Type B pancreatic cell (in vitro differentiated cells): ENCODE data around the gene AP1S3. TPM values are rescaled to one million over a fixed set of nuclear protein-coding genes. Genes with fewer than 3 reads are reported as not detected.
"Not testable (repeated sequence)": the region's sequence is repeated elsewhere in the genome, so short reads cannot be mapped to it uniquely, and the experiment has no call there.

Source experiments
- DNase-seq: peaks from one replicate; pipeline ENCODE4 v3.0.0; 2021; ENCODE audit warnings: mixed read lengths; ENCODE audit not compliant: unreplicated experiment; ENCODE audit errors: extremely low spot score
- H3K27ac Mint-ChIP-seq: 2 replicates; pipeline ENCODE4 v1.8.0; 2021; ENCODE audit warnings: mild to moderate bottlenecking, mixed read lengths
- H3K27me3 Mint-ChIP-seq: 2 replicates; pipeline ENCODE4 v1.8.0; 2021; ENCODE audit warnings: mixed read lengths
- H3K36me3 Mint-ChIP-seq: 2 replicates; pipeline ENCODE4 v1.8.0; 2021; ENCODE audit warnings: mixed read lengths
- H3K4me1 Mint-ChIP-seq: one replicate; pipeline ENCODE4 v1.8.0; 2021; ENCODE audit warnings: mixed read lengths; ENCODE audit not compliant: unreplicated experiment
- H3K4me3 Mint-ChIP-seq: 2 replicates; pipeline ENCODE4 v1.8.0; 2021; ENCODE audit warnings: mild to moderate bottlenecking, mixed read lengths
- H3K9me3 Mint-ChIP-seq: 2 replicates; pipeline ENCODE4 v1.8.0; 2021; ENCODE audit warnings: mixed read lengths
- CTCF ChIP-seq: fragments of 200-600 bp; sonication (generic); conservative IDR thresholded peaks from 2 replicates; pipeline ENCODE4 v1.5.0; 2021; ENCODE audit warnings: antibody characterized with exemption, mild to moderate bottlenecking
- total RNA-seq: library from RNA; stranded (reverse); gene quantifications from 2 replicates; pipeline ENCODE4 v1.2.1, GENCODE V29; 2021; ENCODE audit warnings: low replicate concordance

Gene AP1S3
- total RNA-seq, 1 donor from 2014 or later, result 7.8 TPM

GRCh38 chr2:223880796-223881195 is 43.4 kb upstream of the AP1S3 start:
- H3K36me3 Mint-ChIP-seq, result peaks cover 40% of the 10 kb centered on the region
- TF ChIP-seq CTCF, result no peak
- no peak for DNase-seq
- H3K27ac Mint-ChIP-seq, result no peak overlapping the region
- no peak overlapping the region for H3K4me3 Mint-ChIP-seq
- H3K9me3 Mint-ChIP-seq, result no peaks in the 10 kb centered on the region
- H3K4me1 Mint-ChIP-seq, result no peaks in the 10 kb centered on the region
- no peaks in the 10 kb centered on the region for H3K27me3 Mint-ChIP-seq

DNA sequence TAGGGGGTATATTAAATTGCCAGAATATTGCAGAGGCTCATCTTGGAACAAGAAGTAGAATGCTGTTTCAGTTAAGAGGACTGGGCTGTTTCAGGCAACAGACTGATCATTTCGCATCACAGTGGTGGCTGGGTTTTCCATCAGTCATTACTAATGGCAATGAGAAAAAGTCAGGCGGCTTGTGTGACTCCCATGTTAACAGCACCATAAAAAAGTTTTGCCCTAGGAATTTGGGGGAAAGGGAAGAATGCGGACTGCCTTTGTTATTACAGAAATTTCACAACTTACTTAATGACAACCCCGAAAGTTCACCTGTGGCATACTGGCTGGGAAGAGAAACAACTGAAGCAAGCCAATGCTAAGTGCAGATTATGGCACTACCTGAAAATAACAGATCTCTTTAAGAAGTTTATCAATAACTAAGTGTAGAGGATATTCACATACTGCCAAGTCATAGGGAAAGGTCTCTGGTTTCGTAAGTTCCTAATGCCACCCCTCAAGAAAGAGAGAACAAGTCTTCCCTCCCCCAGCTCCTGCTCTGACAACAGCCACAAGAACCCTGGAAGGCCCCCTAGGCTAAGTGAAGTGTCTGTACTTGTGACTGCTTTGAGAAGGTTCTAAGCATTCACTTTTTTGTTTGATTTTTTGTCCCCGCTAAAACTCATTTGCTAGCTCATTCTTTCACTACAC is 40.5 kb upstream of the AP1S3 start:
- Mint-ChIP-seq H3K27ac (no peak overlapping the region), H3K4me3 (no peak overlapping the region), H3K36me3 (peaks cover 37% of the 10 kb centered on the region), H3K27me3 (no peaks in the 10 kb centered on the region), H3K9me3 (no peaks in the 10 kb centered on the region), H3K4me1 (no peaks in the 10 kb centered on the region)
- no peak for TF ChIP-seq CTCF
- no peak for DNase-seq

GRCh38 chr2:223873672-223874071 is 36.3 kb upstream of the AP1S3 start:
- TF ChIP-seq CTCF, result no peak
- peaks cover 32% of the 10 kb centered on the region for H3K36me3 Mint-ChIP-seq
- no peak for DNase-seq
- no peak overlapping the region for H3K27ac Mint-ChIP-seq
- H3K9me3 Mint-ChIP-seq, result peaks cover 4% of the 10 kb centered on the region
- no peak overlapping the region for H3K4me3 Mint-ChIP-seq
- H3K27me3 Mint-ChIP-seq, result no peaks in the 10 kb centered on the region
- peaks cover 4% of the 10 kb centered on the region for H3K4me1 Mint-ChIP-seq

GRCh38 chr2:223872772-223873171 is 35.4 kb upstream of the AP1S3 start:
- H3K9me3 Mint-ChIP-seq, H3K4me1 Mint-ChIP-seq, H3K27me3 Mint-ChIP-seq, H3K27ac Mint-ChIP-seq, H3K4me3 Mint-ChIP-seq, DNase-seq: not testable (repeated sequence)
- peaks cover 24% of the 10 kb centered on the region for H3K36me3 Mint-ChIP-seq

DNA sequence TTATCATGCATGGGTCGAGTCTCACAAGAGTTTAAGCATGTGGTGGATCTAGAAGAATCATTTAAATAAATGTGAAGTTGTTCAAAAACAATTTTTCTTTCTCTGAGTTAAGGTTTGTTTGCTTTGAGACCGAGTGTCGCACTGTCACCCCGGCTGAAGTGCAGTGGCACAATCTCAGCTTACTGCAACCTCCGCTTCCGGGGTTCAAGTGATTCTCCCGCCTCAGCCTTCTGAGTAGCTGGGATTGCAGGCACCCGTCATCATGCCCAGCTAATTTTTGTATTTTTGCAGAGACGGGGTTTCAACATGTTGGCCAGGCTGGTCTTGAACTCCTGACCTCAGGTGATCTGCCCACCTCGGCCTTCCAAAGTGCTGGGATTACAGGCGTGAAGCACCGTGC is 34.3 kb upstream of the AP1S3 start:
- H3K36me3 Mint-ChIP-seq, result peaks cover 18% of the 10 kb centered on the region
- H3K4me3 Mint-ChIP-seq, H3K27me3 Mint-ChIP-seq, DNase-seq, H3K9me3 Mint-ChIP-seq, H3K4me1 Mint-ChIP-seq, H3K27ac Mint-ChIP-seq: not testable (repeated sequence)

DNA sequence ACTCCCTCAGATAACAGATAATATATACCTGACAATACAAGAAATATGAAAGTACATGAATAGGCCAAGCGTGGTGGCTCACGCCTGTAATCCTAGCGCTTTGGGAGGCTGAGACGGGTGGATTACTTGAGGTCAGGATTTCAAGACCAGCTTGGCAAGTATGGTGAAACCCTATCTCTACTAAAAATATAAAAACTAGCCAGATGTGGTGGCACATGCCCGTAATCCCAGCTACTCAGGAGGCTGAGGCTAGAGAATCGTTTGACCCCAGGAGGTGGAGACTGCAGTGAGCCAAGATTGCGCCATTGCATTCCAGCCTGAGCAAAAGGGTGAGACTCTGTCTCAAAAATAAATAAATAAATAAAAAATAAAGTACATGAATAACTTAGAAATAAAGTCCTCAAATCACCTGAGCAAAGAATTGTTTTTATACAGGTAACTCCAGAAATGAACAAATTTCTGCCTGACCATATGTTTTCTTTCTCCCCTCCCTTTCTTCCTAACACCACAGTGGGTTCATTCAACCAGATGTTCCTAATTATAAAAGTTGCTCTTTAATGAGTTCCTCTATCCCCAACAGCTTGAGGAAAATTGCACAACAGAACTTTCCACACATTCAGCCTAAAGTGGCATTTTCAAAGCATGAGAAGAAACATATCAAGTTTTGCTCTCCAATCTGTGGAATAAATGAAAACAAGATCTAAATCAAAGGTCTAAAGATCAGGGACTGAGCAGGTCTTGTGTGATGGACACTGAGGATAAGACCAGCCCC is 33.6 kb upstream of the AP1S3 start:
- TF ChIP-seq CTCF, result no peak
- H3K9me3 Mint-ChIP-seq, result peaks cover 4% of the 10 kb centered on the region
- H3K27me3 Mint-ChIP-seq, result no peaks in the 10 kb centered on the region
- H3K27ac Mint-ChIP-seq, result no peak overlapping the region
- no peak for DNase-seq
- peaks cover 18% of the 10 kb centered on the region for H3K36me3 Mint-ChIP-seq
- H3K4me3 Mint-ChIP-seq, result no peak overlapping the region
- peaks cover 4% of the 10 kb centered on the region for H3K4me1 Mint-ChIP-seq
